GM19193 (cell line): ENCODE data around the gene ATOH8.

Experiments
- POLR2A ChIP-seq: IDR thresholded peaks from 4 replicates; pipeline ENCODE4 v1.6.1; 2011; ENCODE audit not compliant: insufficient read depth, insufficient read length; ENCODE audit errors: extremely low read depth

ATOH8 gene

DNA sequence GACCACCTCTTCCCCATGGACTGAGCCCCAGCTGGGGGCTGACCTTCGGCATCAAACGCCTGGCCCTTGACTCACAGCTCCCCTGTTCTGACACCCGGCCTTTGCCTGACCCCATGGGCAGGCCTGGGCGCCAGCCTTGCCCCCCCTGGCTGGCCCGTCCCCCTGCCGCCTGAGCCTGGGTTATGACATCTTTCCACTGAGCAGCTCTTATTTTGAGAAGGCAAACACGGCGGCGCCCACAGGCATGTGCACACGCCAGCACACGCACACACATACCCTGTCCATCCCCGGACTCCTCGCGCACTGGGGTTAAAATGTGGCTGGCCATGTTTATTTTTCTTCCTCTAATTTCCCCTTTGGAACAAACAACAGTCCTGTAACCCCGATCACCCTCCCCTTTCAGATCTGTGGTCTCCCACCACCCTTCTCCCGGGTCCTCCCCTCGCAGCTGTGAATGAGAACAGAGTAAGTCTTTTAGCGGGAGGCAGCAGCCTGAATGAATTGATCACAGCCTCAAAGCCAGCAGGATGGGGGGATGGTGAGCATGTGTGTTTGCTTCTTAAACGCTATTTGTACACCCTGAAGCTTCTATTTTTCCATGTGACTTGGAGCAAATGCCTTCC lies 11.8 kb upstream of the ATOH8 start:
- no peak for TF ChIP-seq POLR2A

DNA sequence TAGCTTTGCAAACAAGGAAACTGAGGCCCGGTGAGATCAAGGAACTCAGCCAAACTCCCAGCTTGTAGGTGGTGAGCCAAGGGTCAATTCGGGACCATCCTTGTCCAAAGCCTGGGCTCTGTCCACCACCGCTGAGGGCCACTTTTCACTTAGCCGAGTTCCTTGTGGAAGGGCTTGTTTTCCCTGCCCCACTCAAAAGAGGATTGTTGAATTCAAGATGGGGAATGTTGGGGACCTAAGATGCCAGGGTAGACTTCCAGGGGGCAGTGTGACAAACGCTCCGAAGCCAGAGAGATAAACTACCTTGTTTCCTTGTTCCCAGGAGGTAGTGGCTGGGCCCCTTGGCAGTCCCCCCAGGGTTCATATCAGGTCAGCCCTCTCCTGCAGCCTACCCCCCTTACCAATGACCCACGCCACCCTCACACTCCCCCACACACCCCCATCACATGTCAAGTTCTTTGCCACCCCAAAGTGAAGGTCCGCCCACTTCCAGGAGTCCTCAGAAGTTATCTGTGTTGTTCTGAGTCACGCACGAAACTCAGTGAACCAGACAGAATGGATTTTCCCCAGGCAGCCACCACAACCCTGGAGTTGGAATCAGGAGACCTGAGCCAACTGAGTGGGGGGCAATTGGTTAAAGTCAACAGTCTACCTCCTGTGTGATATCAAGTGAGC lies 10.3 kb upstream of the ATOH8 start:
- TF ChIP-seq POLR2A, result no peak

DNA sequence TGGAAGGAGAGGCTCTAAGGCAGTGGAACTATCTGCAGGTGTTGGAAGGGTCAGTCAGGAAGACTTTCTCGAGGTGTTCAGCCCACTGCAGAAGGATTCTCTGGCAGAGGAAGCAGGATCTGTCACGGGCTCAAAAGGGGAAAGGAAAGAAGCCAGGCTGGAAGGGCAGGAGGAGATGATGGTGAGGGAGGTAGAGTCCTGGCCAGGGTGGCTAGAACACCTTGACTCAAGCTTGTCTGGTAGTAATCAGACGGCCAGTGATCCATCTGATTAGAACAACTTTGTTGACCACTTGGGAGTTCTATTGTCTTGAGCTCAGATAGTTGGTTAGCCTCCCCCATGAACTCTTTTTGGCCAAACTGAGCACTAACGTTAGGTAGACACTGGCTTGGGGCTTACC lies 9.7 kb upstream of the ATOH8 start:
- no peak for TF ChIP-seq POLR2A

DNA sequence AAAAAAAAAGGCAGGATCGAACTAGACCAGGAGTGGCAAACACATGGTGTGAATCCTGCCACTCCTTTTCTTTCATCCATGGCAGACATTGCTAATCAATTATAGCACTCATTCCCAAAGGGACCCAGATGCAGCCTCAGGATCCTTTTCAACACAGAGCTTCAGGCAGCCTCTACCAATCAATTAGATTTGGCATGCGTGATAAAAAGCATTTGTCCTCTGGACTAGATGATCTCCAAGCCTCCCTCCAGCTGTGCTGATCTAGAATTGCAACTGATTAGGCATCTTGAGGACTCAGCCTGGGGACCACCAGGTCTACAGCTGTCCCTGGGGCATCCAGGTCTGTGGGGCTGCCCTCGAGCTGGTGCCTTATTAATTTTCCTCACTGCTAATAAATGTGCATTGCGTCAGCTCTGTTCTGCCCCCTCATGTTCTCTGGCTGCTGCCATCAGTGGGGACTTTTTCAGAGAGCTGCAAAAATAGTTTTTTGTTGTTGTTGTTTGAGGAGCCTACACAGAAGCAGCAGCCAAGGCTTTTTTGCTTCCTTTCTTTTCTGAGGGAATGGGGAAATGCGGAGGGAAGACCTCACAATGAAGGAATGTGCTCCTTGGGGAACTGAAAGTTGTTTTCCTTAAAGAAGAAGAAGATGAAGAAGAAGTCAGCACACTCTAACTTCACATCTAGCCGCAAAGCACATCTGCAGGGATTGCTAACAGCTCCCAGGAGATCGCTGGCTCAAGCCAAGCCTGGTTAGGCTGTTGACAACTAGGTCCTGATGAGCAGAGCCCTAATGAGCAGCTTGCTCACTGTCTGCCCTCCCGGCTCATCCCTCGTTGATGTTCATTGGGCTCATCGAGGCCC lies 8.8 kb upstream of the ATOH8 start:
- TF ChIP-seq POLR2A, result no peak

DNA sequence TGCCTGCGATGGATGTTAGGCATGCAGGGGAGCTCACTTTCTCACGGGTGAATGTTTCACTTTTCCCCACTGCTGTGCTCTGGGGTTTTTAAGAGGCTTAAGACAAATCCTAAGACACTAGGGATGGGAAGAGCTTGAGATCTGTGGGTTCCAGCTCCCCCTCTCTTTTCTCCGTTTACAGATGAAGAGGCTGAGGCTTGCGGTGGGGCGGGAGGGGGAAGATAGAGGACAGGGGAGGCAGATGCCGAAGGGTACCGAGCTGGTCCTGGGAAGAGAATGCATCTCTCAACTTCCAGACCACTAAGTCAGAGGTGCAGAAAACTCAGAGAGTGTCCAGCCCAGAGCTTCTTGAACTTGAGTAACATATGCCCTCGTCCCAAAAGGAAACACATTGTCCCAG lies 8.2 kb upstream of the ATOH8 start:
- TF ChIP-seq POLR2A, result no peak

DNA sequence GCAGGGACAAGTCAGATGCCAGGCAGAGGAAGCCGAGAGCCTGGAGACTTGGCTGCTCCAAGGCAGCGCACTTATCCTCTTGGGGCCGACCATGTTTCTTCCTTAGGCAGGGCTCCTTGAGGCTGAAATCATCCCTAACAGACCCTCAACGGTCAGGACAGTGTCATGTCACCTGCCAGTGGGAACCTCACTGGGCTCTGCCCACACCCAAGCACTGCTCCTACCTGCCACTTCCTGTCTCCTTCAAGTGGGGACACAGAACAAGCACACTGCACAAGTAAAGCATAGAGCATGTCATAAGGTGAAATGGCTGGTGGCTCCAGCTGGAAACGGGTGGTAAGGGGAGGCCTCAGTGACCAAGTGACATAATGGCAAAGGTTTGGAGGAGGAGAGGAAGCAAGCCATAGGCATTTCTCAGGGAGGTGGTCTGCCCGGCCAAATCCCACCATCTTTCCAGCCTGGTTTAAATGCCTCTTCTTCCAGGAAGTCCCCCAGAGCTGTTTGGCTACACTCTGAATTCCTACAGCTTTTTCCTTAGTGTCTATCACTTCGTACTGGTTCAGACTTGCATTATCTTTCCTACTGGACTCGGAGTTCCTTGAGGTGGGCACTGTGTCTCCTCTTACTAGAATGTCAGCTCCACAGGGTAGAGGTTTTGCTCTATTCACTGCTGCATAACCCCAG lies 7.3 kb upstream of the ATOH8 start:
- no peak for TF ChIP-seq POLR2A

DNA sequence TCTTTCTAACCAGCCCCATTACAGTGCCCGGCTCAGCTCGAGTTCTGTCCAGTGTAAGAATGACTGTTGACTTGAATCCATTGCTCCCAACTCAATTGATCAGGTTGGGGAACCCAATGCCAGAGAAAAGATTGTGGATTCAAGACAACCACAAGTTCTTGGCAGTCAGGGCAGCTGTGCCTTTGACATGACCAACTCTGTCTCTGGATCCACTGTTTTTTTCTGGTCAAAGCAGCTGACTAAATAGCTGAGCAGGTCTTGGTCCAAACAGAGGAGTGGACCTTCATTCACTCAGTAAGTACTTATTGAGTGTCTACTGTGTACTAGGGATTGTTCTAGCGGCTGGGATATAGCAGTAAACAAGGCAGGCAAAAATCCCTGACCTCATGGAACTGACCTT lies 6.3 kb upstream of the ATOH8 start:
- TF ChIP-seq POLR2A, result no peak

DNA sequence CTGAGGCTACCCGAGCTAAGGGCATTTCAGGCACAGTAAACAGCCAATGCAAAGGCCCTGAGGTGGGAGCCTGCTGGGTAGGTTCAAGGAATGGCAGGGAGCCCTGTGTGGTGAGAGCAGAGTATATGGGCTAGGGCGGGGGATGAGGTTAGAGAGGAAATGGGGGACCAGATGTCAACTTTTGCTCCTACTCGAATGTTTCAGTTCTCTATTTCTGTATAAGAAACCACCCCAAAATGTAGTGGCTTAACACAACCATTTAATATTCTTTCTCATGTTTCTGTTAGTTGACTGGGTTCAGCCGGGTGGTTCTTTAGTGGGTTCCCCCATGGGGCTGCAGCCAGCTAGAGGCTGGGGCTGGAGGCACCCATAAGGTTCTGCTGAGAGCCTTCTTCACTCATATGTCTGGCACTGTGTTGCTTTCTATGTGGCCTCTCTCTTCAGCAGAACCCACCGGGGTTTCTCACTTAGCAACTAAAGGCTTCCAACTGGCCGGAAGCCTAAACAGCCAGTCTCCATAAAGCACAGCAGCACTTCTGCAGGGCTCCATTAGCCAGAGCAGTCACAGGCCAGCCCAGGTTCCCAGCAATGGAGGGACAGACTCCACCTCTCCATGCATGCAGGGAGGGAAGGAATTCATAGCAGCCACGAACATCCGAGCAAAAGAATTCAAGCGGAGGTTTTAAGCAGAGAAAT lies 5.6 kb upstream of the ATOH8 start:
- no peak for TF ChIP-seq POLR2A

DNA sequence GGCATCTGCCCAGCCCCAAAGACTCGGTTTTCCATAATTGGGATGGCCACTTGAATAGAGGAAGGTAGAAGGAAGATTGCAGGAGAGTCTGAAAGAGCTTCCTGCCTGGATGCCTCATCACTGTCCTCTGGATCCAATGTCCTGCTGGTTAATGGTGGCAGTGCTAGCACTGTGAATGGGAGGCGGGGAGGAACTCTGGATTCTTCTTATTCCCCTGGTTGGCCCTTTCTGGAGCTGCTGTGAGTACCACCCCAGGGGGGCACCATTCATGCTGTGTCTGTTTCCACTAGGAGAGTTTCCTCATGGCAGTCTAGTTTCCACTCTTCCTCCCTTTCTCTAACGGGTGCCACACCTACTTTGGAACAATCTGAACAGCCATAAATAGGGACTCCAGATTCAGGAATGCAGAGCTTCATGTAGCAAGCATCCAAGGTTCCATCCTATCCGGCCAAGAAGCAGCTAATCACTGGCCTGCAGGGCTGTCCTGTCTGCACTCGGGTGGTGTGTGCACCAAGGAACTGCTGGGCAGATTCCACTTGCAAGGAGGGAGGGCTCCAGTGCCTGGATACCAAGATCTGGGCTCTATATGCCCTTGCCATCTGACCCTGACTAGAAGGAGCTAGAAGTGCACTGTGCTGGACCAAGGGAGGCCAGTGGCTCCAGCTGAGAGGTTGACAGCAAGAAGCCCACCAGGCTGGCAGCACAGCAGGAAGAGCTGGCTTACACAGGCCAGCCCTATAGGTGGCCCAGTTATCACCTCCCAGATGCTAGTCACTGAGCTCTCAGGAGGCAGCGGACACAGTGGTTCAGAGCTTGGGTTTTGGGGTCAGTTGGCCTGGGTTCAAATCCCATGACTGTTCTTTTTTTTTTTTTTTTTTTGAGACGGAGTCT lies 4.6 kb upstream of the ATOH8 start:
- no peak for TF ChIP-seq POLR2A

DNA sequence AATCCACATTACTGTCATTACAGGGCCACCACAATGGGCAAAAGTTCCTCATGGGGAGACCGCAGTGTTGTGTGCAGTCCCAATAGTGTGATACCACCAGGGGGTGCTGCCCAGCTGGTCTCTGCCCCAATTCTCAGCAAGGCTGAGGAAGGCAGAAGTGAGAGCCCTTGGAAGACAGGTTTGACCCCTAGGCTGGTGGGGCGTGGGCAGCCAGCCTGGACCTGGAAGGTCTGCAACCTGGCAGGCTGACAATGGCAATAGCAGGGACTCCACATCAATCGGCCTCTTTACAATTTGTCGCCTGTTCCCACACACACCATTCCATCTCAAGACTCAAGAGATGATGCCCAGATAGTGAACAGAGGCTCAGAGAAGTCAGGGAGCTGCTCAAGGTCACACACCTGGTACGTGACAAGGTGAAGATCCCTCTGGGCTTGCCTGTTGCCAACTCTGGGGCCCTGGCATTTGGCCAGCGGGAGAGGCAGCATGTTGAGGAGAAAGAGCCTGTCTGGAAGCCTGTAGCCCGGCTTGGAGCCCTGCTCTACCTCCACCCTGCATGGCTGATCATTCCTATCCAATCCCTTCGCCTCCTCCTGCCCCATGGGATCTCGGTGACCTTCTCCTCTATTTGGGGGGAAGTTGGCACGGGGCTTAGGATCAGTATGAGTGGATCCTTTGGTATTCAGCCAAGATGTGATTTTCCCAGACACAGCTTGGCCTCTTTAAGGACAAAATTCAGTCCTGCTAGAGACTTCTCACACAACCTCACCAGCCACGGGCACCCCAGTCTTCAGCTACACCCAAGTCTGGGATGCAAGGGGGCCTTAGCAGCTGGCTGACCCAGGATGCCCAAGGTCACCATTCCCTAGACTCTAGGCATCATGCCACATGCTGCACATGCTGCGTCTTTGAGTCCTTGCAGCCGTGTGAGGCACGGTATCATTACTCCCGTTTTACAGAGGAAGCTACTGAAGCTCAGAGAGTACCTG lies 2.9 kb upstream of the ATOH8 start:
- TF ChIP-seq POLR2A, result no peak

DNA sequence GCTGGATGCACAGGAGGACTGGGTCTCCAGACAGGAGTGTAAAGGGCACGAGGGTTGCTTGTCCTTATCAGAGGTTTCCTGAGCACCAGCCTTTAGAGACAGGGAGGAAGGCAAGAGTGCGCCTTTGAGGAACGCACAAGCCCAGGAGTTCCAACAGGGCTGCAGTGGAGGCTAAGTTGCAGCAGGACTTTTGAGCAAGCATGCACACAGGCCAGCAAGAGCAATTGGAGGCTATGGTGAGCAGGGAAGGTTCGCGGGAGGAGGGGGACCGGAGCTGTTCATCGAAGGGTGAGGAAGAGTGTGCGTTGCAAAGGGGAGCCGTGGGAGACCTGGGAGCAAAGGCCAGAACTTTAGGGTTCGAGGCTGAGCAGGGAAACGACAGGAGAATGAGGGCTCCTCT lies 2.2 kb upstream of the ATOH8 start:
- no peak for TF ChIP-seq POLR2A

DNA sequence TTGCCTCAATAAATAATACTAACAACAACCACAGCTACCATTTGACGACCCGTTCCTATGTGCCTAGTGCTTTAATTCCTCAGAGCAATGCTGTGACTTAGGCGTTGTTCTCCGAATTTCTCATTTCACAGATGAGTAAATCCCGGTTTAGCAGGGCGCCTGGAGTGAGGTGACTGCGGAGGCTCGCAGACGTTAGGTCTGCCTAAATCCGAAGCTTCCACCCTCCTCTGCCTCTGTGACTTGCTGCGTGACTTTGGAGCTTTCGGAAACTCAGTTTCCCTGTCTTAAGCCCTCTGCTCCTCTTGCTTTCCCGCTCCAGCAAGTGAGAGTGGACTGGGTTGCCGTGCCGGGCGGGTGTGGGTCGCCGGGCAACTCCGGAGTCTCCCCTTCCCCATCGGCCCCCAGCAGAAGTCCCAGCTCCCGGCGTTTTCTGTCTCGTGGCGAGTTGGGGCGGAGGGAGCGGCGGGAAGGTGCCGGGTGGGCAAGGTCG lies 711 bp upstream of the ATOH8 start:
- TF ChIP-seq POLR2A, result no peak

DNA sequence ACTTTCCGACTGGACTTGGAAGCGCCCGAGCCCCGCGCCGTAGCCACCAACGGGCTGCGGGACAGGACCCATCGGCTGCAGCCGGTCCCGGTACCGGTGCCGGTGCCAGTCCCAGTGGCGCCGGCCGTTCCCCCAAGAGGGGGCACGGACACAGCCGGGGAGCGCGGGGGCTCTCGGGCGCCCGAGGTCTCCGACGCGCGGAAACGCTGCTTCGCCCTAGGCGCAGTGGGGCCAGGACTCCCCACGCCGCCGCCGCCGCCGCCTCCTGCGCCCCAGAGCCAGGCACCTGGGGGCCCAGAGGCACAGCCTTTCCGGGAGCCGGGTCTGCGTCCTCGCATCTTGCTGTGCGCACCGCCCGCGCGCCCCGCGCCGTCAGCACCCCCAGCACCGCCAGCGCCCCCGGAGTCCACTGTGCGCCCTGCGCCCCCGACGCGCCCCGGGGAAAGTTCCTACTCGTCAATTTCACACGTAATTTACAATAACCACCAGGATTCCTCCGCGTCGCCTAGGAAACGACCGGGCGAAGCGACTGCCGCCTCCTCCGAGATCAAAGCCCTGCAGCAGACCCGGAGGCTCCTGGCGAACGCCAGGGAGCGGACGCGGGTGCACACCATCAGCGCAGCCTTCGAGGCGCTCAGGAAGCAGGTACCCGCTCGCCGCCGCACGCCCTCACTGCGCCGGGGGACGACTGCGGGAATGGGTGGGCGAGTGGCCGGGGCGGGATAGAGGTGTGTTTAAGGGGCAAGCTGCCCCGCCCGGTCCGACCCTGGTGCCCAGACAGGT lies 713 bp downstream of the ATOH8 start:
- TF ChIP-seq POLR2A, result no peak
